ENCODE results near the gene FYCO1.

DNA sequence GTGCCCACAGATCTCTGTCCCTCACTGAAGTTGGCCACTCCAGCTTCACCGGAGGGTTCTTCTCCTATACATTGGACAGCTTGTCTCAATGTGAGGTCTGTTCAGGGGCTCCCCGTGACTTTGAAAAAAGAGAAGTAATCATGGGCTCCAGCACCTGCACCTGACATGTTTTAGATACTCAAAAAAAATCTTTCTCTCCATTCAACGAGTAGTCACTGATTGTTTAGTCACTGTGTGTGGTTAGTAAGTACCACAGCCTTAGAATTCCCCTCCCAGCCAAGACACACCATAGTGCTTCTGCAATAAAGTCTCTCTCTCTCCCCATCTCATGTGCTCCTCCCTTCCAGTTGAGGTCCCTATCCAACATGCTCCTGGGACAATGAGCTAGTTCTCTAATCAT lies 90.7 kb downstream of the FYCO1 start:
- TF ChIP-seq, protein P1, sequence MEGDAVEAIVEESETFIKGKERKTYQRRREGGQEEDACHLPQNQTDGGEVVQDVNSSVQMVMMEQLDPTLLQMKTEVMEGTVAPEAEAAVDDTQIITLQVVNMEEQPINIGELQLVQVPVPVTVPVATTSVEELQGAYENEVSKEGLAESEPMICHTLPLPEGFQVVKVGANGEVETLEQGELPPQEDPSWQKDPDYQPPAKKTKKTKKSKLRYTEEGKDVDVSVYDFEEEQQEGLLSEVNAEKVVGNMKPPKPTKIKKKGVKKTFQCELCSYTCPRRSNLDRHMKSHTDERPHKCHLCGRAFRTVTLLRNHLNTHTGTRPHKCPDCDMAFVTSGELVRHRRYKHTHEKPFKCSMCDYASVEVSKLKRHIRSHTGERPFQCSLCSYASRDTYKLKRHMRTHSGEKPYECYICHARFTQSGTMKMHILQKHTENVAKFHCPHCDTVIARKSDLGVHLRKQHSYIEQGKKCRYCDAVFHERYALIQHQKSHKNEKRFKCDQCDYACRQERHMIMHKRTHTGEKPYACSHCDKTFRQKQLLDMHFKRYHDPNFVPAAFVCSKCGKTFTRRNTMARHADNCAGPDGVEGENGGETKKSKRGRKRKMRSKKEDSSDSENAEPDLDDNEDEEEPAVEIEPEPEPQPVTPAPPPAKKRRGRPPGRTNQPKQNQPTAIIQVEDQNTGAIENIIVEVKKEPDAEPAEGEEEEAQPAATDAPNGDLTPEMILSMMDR (IDR thresholded peaks at IDR 0.05; ENCODE audit: poor library complexity), result no peak
- TF ChIP-seq EZH2phosphoT487 (IDR thresholded peaks at IDR 0.05; ENCODE audit: low read depth, severe bottlenecking, unreplicated experiment), result no peak
- no peak for TF ChIP-seq EZH2 (IDR thresholded peaks at IDR 0.05; ENCODE audit: borderline replicate concordance)

Measured in hepatocyte (in vitro differentiated cells).